ENCODE data around the gene GALM.

- TF ChIP-seq POLR2AphosphoS5 (IDR thresholded peaks at IDR 0.05; ENCODE audit: low read depth, low read length) (no peak), GABPA (IDR thresholded peaks at IDR 0.05; ENCODE audit: borderline replicate concordance, insufficient read depth, low read length) (no peak), KDM5A (IDR thresholded peaks at IDR 0.05; ENCODE audit: low read length) (no peak), POLR2A (IDR thresholded peaks at IDR 0.05; ENCODE audit: control extremely low read depth in 1 of 2, low read depth in 2 of 2, low read length in 2 of 2) (no peak), YY1 (IDR thresholded peaks at IDR 0.05; ENCODE audit: low read depth, low read length) (no peak), RXRA (IDR thresholded peaks at IDR 0.05; ENCODE audit: insufficient read depth, low read depth, low read length) (no peak), HDAC2 (IDR thresholded peaks at IDR 0.05; ENCODE audit: borderline replicate concordance in 1 of 2, low read depth in 2 of 2, low read length in 2 of 2) (no peak), EGR1 (IDR thresholded peaks at IDR 0.05; ENCODE audit: borderline replicate concordance, low read depth, low read length) (no peak)
Measured at GRCh38 chr2:38643021-38643671, 22.8 kb upstream of the GALM start.
